K562 (cell line): ENCODE results near the gene MMP24OS. TPM values are rescaled to one million over a fixed set of nuclear protein-coding genes. Genes with fewer than 3 reads are reported as not detected.

Experiments used
- CBX5 ChIP-seq: IDR thresholded peaks from 2 replicates; pipeline ENCODE4 v1.6.1; 2014; ENCODE audit warnings: low read depth, borderline replicate concordance
- KLF6 ChIP-seq: fragments of 250-450 bp; sonication (Bioruptor Pico); IDR thresholded peaks from 2 replicates; pipeline ENCODE4 v1.4.0; 2020; ENCODE audit warnings: mild to moderate bottlenecking, moderate library complexity, borderline replicate concordance
- MED1 ChIP-seq: sonication (generic); formaldehyde crosslinking; IDR thresholded peaks from 2 replicates; pipeline ENCODE4 v1.8.1; 2023; ENCODE audit warnings: missing genetic modification reagents, borderline replicate concordance
- NR2C1 ChIP-seq, 2 experiments: fragments of 450-650 bp; IDR thresholded peaks; 2 replicates each; pipeline ENCODE4 v1.6.1; 2017; ENCODE audit warnings: mild to moderate bottlenecking in 2 of 2, antibody characterized with exemption in 1 of 2, inconsistent platforms in 1 of 2, missing compliant biosample characterization in 1 of 2, missing genetic modification characterization in 1 of 2
- SIN3B ChIP-seq: fragments of 450-650 bp; IDR thresholded peaks from 2 replicates; pipeline ENCODE4 v1.6.1; 2017; ENCODE audit warnings: low read depth, mild to moderate bottlenecking, moderate library complexity
- TCF3 ChIP-seq: sonication (generic); formaldehyde crosslinking; IDR thresholded peaks from 2 replicates; pipeline ENCODE4 v1.4.0; 2020; ENCODE audit warnings: mild to moderate bottlenecking, missing genetic modification reagents
- ZNF696 ChIP-seq: fragments of 250-450 bp; sonication (Bioruptor Pico); conservative IDR thresholded peaks from 2 replicates; pipeline ENCODE4 v1.4.0; 2020; ENCODE audit warnings: mild to moderate bottlenecking, moderate library complexity
- polyA plus RNA-seq, 8 experiments: library from polyadenylated mRNA; depleted of rRNA in 4 of 8; stranded (reverse) in 5 of 8; unstranded in 3 of 8; fragments of >200 nt; fragmentation: Nextera tagmentation in 2 of 8; fragmentation: Illumina TruSeq in 1 of 8; extraction: Ambion mirVana in 2 of 8; extraction: Trizol in 1 of 8; gene quantifications; 2 replicates each; pipeline versions ENCODE4 v1.2.1 to v1.2.3, GENCODE V29; 2011 to 2014; ENCODE audit warnings: inconsistent platforms in 1 of 8, missing spikeins in 1 of 8
- total RNA-seq, 7 experiments: library from RNA; depleted of rRNA in 6 of 7; stranded (reverse); fragments of >200 nt in 6 of 7; fragmentation: Illumina TruSeq in 2 of 7; extraction: Trizol in 2 of 7; gene quantifications; 2 replicates each; pipeline versions ENCODE4 v1.2.1 to v1.2.3, GENCODE V29; 2011 to 2021; ENCODE audit warnings: low replicate concordance in 1 of 7
- TF ChIP-seq, protein P1 (sequence below): sonication (generic); formaldehyde crosslinking; IDR thresholded peaks from 2 replicates; pipeline ENCODE4 v1.8.0; 2022; ENCODE audit warnings: mild to moderate bottlenecking, missing genetic modification reagents, borderline replicate concordance
- TF ChIP-seq, protein P2 (sequence below): fragments of 450-650 bp; formaldehyde crosslinking; IDR thresholded peaks from 2 replicates; pipeline ENCODE4 v1.4.0; 2022; ENCODE audit warnings: mild to moderate bottlenecking, moderate library complexity
- TF ChIP-seq, protein P3 (sequence below): fragments of 450-650 bp; IDR thresholded peaks from 2 replicates; pipeline ENCODE4 v1.6.1; 2017; ENCODE audit warnings: antibody characterized with exemption
- TF ChIP-seq, protein P4 (sequence below): fragments of 250-450 bp; sonication (Bioruptor Pico); IDR thresholded peaks from 2 replicates; pipeline ENCODE4 v1.4.0; 2020; ENCODE audit warnings: mild to moderate bottlenecking, moderate library complexity, borderline replicate concordance
- TF ChIP-seq, protein P5 (sequence below): fragments of 250-450 bp; sonication (Bioruptor Pico); IDR thresholded peaks from 2 replicates; pipeline ENCODE4 v1.6.1; 2021; ENCODE audit warnings: mild to moderate bottlenecking
- TF ChIP-seq, protein P6 (sequence below): fragments of 250-450 bp; sonication (Bioruptor Pico); IDR thresholded peaks from 2 replicates; pipeline ENCODE4 v1.8.0; 2021; ENCODE audit warnings: borderline replicate concordance, mild to moderate bottlenecking, moderate library complexity; ENCODE audit not compliant: poor library complexity, severe bottlenecking
- TF ChIP-seq, protein P7 (sequence below): sonication (generic); formaldehyde crosslinking; IDR thresholded peaks from 2 replicates; pipeline ENCODE4 v1.8.1; 2022; ENCODE audit warnings: missing genetic modification reagents

The MMP24OS gene
- total and polyA plus RNA-seq, 9 of the 15 experiments (the other 6 are each of a cell fraction or from before 2014, with no cell fraction given): 0.92 to 41.5 (median 11.4) TPM

DNA sequence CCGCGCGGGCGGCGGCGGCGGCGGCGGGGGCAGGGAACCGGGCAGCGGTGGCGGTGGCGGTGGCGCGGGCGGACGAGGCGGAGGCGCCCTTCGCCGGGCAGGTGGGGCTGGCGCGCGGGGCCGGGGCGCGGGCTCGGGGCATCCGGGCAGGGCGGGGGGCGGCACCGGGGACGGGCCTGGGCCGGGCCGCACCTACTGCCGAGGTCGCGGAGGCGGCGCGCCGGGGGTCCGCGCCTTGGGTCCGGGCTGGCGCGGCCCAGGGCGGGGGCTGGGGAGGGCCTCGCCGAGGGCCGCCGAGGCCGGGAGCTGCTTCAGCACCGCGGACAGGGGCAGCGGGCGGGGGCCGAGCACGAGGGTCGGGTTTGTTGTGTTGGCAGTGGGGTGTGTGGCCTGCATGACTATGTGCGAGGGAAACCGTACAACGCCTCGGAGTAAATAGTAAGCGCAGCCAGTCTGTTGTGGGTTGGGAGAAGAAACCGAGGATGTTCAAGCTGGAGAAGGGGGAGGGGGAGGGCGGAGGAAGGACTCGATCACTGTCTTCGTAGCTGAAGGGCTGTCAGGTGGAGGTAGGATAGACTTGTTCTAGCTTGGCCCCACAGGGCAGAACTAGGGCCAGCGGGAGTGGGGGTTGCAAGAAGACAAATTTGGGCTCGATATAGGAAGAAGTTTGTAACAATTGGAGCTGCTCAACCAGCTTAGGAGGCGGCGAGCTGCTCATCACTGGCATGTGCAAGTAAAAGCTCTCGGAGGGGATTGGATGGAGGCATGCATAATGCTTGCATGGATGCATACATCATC is 50.8 kb downstream of the MMP24OS start (continued):
- TF ChIP-seq, protein P1, sequence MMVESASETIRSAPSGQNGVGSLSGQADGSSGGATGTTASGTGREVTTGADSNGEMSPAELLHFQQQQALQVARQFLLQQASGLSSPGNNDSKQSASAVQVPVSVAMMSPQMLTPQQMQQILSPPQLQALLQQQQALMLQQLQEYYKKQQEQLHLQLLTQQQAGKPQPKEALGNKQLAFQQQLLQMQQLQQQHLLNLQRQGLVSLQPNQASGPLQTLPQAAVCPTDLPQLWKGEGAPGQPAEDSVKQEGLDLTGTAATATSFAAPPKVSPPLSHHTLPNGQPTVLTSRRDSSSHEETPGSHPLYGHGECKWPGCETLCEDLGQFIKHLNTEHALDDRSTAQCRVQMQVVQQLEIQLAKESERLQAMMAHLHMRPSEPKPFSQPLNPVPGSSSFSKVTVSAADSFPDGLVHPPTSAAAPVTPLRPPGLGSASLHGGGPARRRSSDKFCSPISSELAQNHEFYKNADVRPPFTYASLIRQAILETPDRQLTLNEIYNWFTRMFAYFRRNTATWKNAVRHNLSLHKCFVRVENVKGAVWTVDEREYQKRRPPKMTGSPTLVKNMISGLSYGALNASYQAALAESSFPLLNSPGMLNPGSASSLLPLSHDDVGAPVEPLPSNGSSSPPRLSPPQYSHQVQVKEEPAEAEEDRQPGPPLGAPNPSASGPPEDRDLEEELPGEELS (CRISPR knock-in tag): no peak; the same call in 1 of the 2 replicates
- no peak for TF ChIP-seq TCF3 (CRISPR knock-in tag)
- no peak for TF ChIP-seq MED1 (CRISPR knock-in tag)
- TF ChIP-seq, protein P2, sequence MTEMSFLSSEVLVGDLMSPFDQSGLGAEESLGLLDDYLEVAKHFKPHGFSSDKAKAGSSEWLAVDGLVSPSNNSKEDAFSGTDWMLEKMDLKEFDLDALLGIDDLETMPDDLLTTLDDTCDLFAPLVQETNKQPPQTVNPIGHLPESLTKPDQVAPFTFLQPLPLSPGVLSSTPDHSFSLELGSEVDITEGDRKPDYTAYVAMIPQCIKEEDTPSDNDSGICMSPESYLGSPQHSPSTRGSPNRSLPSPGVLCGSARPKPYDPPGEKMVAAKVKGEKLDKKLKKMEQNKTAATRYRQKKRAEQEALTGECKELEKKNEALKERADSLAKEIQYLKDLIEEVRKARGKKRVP: no peak
- no peak for TF ChIP-seq ZNF696 (CRISPR knock-in tag)
- no peak for TF ChIP-seq KLF6 (CRISPR knock-in tag)
- TF ChIP-seq, protein P3, sequence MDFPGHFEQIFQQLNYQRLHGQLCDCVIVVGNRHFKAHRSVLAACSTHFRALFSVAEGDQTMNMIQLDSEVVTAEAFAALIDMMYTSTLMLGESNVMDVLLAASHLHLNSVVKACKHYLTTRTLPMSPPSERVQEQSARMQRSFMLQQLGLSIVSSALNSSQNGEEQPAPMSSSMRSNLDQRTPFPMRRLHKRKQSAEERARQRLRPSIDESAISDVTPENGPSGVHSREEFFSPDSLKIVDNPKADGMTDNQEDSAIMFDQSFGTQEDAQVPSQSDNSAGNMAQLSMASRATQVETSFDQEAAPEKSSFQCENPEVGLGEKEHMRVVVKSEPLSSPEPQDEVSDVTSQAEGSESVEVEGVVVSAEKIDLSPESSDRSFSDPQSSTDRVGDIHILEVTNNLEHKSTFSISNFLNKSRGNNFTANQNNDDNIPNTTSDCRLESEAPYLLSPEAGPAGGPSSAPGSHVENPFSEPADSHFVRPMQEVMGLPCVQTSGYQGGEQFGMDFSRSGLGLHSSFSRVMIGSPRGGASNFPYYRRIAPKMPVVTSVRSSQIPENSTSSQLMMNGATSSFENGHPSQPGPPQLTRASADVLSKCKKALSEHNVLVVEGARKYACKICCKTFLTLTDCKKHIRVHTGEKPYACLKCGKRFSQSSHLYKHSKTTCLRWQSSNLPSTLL: no peak
- TF ChIP-seq, protein P4, sequence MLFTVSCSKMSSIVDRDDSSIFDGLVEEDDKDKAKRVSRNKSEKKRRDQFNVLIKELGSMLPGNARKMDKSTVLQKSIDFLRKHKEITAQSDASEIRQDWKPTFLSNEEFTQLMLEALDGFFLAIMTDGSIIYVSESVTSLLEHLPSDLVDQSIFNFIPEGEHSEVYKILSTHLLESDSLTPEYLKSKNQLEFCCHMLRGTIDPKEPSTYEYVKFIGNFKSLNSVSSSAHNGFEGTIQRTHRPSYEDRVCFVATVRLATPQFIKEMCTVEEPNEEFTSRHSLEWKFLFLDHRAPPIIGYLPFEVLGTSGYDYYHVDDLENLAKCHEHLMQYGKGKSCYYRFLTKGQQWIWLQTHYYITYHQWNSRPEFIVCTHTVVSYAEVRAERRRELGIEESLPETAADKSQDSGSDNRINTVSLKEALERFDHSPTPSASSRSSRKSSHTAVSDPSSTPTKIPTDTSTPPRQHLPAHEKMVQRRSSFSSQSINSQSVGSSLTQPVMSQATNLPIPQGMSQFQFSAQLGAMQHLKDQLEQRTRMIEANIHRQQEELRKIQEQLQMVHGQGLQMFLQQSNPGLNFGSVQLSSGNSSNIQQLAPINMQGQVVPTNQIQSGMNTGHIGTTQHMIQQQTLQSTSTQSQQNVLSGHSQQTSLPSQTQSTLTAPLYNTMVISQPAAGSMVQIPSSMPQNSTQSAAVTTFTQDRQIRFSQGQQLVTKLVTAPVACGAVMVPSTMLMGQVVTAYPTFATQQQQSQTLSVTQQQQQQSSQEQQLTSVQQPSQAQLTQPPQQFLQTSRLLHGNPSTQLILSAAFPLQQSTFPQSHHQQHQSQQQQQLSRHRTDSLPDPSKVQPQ (CRISPR knock-in tag): no peak
- TF ChIP-seq SIN3B: no peak
- TF ChIP-seq, protein P5, sequence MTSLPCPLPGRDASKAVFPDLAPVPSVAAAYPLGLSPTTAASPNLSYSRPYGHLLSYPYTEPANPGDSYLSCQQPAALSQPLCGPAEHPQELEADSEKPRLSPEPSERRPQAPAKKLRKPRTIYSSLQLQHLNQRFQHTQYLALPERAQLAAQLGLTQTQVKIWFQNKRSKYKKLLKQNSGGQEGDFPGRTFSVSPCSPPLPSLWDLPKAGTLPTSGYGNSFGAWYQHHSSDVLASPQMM (CRISPR knock-in tag): no peak
- TF ChIP-seq, protein P6, sequence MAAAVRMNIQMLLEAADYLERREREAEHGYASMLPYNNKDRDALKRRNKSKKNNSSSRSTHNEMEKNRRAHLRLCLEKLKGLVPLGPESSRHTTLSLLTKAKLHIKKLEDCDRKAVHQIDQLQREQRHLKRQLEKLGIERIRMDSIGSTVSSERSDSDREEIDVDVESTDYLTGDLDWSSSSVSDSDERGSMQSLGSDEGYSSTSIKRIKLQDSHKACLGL (CRISPR knock-in tag): no peak
- TF ChIP-seq NR2C1 (IDR thresholded peaks at IDR 0.05): no peak
- no peak for TF ChIP-seq NR2C1 (tag; IDR thresholded peaks at IDR 0.05)
- TF ChIP-seq, protein P7, sequence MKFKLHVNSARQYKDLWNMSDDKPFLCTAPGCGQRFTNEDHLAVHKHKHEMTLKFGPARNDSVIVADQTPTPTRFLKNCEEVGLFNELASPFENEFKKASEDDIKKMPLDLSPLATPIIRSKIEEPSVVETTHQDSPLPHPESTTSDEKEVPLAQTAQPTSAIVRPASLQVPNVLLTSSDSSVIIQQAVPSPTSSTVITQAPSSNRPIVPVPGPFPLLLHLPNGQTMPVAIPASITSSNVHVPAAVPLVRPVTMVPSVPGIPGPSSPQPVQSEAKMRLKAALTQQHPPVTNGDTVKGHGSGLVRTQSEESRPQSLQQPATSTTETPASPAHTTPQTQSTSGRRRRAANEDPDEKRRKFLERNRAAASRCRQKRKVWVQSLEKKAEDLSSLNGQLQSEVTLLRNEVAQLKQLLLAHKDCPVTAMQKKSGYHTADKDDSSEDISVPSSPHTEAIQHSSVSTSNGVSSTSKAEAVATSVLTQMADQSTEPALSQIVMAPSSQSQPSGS: no peak
- no peak for TF ChIP-seq CBX5
